H1 (cell line): Measurements from ENCODE around the gene ACOT12. TPM values are rescaled to one million over a fixed set of nuclear protein-coding genes. Genes with fewer than 3 reads are reported as not detected.

Source experiments
- ASH2L ChIP-seq: fragments of 200-600, 300-600 bp; sonication (generic); IDR thresholded peaks from one replicate; pipeline ENCODE4 v1.7.1; 2017; ENCODE audit warnings: low read length
- CHD7 ChIP-seq: fragments of 300-600 bp; sonication (generic); IDR thresholded peaks from 2 replicates; pipeline ENCODE4 v1.7.1; 2012; ENCODE audit warnings: low read length, moderate library complexity, mild to moderate bottlenecking, inconsistent platforms; ENCODE audit not compliant: insufficient replicate concordance
- CTCF ChIP-seq, 3 experiments: IDR thresholded peaks; 1 replicate in 2 of 3; 2 replicates in 1 of 3; pipeline versions ENCODE4 v1.5.1 to v1.6.1; 2011; ENCODE audit warnings: low read length in 3 of 3, mild to moderate bottlenecking in 3 of 3, inconsistent platforms in 2 of 3, low read depth in 1 of 3, moderate library complexity in 1 of 3; ENCODE audit not compliant: insufficient read depth in 1 of 3; ENCODE audit errors: control extremely low read depth in 1 of 3
- polyA plus RNA-seq, 7 experiments: library from polyadenylated mRNA; depleted of rRNA in 3 of 7; stranded (reverse) in 5 of 7; unstranded in 2 of 7; fragments of >200 nt in 5 of 7; fragments of 200-250 nt in 2 of 7; gene quantifications; 1 replicate in 5 of 7; 2 replicates in 1 of 7; 4 replicates in 1 of 7; pipeline versions ENCODE4 v1.2.1 to v1.2.3, GENCODE V29; 2011 to 2013; ENCODE audit warnings: missing spikeins in 2 of 7, mixed read lengths in 2 of 7
- total RNA-seq: library from RNA; stranded (reverse); fragmentation: NEBNext Ultra II Directional; extraction: Animal tissue kit (Norgen Biotek cat#: 25700); gene quantifications from 2 replicates; pipeline ENCODE4 v1.2.1, GENCODE V29; 2021

The ACOT12 gene
- total and polyA plus RNA-seq, 2 of the 8 experiments (the other 6 are each of a cell fraction or from before 2014, with no cell fraction given): 0.29 TPM; not detected in 1

- TF ChIP-seq CHD7: no peak
- no peak for TF ChIP-seq CTCF (IDR thresholded peaks at IDR 0.05; ENCODE audit: control extremely low read depth in 1 of 3, insufficient read depth in 1 of 3, low read depth in 1 of 3, low read length in 3 of 3)
- no peak for TF ChIP-seq ASH2L
Observed at GRCh38 chr5:81395262-81395661, 1.3 kb upstream of the ACOT12 start (continued).
